GM19240 (cell line): ENCODE data around the gene TP53I11.
A peak's percentile ranks its signal among the peaks of the same experiment; 100 is the strongest.

Experiments
- DNase-seq: peaks from one replicate; pipeline ENCODE4 v3.0.0; 2011; ENCODE audit warnings: low spot score; ENCODE audit not compliant: insufficient read length

TP53I11 gene

GRCh38 chr11:44941259-44942021 is 9.2 kb downstream of the TP53I11 start:
- DNase-seq = no peak

- DNase-seq = no peak
Observed at GRCh38 chr11:44940835-44941234, 9.8 kb downstream of the TP53I11 start.

- no peak for DNase-seq
Observed at GRCh38 chr11:44940404-44940803, 10.3 kb downstream of the TP53I11 start.

- no peak for DNase-seq
Observed at GRCh38 chr11:44939673-44940395, 10.8 kb downstream of the TP53I11 start.

- DNase-seq = no peak
Observed at GRCh38 chr11:44938066-44938691, 12.5 kb downstream of the TP53I11 start.

GRCh38 chr11:44936951-44937543 is 13.6 kb downstream of the TP53I11 start:
- DNase-seq = no peak

- DNase-seq = peak; percentile 82
Observed at GRCh38 chr11:44936525-44936924, 14.2 kb downstream of the TP53I11 start.

GRCh38 chr11:44934735-44935250 is 15.9 kb downstream of the TP53I11 start:
- DNase-seq = no peak

- no peak for DNase-seq
Observed at GRCh38 chr11:44934110-44934509, 16.6 kb downstream of the TP53I11 start.

GRCh38 chr11:44931466-44931865 is 19.2 kb downstream of the TP53I11 start:
- no peak for DNase-seq

GRCh38 chr11:44930588-44931302 is 19.9 kb downstream of the TP53I11 start:
- DNase-seq = no peak

- no peak for DNase-seq
Observed at GRCh38 chr11:44928816-44929215, 21.9 kb downstream of the TP53I11 start.

- DNase-seq = no peak
Observed at GRCh38 chr11:44928144-44928543, 22.5 kb downstream of the TP53I11 start.

- DNase-seq = peak; percentile 67
Observed at GRCh38 chr11:44927174-44927661, 23.5 kb downstream of the TP53I11 start.

GRCh38 chr11:44926036-44926435 is 24.6 kb downstream of the TP53I11 start:
- no peak for DNase-seq

GRCh38 chr11:44923806-44924205 is 26.9 kb downstream of the TP53I11 start:
- no peak for DNase-seq

GRCh38 chr11:44923115-44923514 is 27.6 kb downstream of the TP53I11 start:
- no peak for DNase-seq

- DNase-seq = no peak
Observed at GRCh38 chr11:44920451-44920850, 30.2 kb downstream of the TP53I11 start.

- no peak for DNase-seq
Observed at GRCh38 chr11:44917741-44918140, 32.9 kb downstream of the TP53I11 start.

- DNase-seq = no peak
Observed at GRCh38 chr11:44916801-44917385, 33.8 kb downstream of the TP53I11 start.

GRCh38 chr11:44916331-44916730 is 34.4 kb downstream of the TP53I11 start:
- no peak for DNase-seq
